Stimulated activated CD8-positive, alpha-beta memory T cell treated with anti-CD3 and anti-CD28 coated beads, Interleukin-15, amount 100 ng/mL, for 48 hours (primary cell): ENCODE data around the gene DNAH17.

ENCODE experiments used
- DNase-seq, 2 donors: peaks; one replicate each; pipeline ENCODE4 v3.0.0-alpha.2; 2020; ENCODE audit warnings: low read depth in 2 of 2

DNAH17 gene

DNA sequence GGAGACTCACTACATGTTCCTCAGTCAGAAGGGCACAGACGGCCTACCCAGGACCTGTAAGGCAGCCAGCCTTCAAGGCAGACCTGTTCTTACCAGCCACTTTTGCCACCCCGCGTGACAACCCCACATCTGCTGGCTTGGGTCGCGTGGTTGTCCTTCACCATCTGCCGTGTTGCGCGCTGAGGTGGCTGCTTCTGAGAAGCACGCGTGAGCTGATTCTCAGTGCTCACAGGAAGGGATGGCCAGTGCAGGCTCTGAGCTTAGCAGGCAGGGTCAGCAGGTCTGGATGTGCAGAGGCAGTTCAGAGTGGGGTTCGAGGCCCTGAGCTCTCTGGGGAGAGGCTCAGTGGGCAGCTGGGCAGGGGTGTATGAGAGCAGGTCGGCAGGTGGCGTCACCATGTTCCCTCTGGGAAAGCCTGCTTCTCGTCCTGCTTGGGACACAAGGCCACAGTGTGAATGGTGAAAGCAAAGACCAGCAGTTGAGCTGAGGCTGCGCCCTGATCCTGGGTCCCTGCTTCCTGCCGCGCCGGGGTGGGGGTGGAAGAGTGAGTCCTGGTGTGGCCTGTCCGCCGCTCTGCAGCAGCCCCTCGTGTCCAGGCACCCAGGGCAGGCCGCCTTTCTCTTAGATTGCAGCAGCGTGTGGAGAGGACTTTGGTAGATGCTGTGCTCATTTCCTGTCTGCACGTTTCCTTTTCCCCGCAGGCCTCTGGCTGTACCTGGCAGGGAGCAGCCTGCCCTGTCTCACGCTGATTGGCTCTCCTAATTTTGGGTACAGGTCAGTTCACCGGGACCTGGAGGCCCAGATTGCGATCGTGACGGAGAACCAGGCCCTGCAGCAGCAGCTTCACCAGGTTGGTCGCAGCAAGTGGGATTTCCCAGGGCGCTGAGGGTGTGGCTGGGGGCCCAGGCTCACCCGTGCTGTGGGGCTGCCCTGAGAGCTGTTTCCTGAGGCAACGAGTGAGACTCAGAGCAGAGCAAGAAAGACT is 162.7 kb downstream of the DNAH17 start:
- DNase-seq = peak; percentile 22 to 41

DNA sequence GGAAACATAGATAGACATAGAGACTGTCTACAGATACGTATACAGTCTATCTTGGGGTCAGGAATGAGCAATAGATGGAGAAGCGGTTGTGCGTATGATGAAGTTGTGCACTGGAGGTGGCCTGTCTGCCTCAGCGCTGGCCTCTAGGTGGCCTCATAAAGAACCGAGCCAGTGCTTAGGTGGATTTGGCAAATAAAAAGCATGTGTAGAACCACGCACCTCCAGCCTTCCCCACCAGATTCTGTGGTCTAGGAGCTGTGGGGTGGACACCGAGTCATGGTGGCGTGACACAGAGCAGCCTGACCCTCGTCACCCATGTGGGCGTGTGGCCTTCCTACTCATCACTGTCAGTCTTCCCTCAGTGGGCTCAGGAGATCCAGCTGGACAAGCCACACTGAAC is 164.8 kb downstream of the DNAH17 start:
- DNase-seq = peak; percentile 34 to 65

DNA sequence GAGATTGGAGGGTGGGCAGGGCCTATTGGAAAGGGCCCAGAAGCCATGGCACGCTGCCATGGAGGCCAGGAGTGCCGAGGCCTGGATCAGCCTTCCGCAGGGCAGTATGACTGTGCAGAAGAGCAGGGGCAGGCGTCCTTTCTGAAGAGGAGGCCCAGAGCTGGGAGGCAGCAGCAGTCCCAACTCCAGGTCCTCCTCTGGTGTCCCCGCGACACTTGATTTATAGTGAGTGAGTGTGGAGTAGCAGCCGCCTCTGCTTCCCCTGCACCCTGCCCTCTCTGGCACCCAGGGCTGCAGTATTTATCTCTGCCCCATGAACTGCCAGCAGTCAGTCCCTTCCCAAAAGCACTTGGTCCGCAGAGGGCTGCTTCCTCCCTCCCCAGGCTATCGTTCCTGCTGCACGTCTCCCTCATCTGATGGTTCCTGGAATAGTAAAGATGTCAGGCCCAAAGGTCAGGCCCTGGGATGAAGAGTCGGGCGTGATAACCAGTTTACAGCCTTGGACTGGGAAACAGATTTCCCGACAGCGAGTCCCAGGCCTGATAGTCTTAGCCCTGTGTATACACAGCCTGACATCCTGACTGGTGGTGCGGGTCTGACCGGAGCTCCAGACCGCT is 165.8 kb downstream of the DNAH17 start:
- no peak for DNase-seq

DNA sequence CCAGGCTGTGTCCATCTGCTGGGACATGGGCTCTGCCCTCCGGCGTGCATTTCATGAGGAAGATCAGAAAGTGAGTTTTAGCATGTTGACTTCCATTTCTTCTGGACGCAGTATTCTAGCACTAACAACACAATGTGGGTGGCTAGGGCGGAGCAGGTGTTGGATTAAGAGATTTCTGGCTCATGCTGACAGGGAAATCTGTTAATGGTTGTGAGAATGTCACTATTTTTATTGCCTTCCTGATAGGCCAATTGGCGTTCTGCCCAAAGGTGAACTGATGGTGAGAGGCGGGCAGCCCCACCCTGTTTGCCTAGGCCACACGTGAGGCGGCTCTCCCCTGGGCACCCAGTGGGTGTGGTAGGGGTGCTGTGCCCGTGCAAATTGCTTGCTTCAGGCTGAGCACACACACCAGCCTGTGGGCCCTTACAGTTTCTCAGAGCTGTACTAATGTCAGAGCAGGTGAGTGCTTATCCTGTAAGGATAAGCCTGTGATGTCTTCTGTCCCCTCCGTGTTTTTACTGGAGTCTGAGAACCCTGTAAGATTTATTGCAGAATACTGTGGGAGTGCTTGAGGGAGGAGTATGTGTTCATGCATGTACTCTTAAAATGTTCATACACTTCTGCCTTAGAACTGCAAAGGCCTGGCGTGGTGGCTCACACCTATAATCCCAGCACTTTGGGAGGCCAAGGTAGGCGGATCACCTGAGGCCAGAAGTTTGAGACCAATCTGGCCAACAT is 167.8 kb downstream of the DNAH17 start:
- DNase-seq = no peak

DNA sequence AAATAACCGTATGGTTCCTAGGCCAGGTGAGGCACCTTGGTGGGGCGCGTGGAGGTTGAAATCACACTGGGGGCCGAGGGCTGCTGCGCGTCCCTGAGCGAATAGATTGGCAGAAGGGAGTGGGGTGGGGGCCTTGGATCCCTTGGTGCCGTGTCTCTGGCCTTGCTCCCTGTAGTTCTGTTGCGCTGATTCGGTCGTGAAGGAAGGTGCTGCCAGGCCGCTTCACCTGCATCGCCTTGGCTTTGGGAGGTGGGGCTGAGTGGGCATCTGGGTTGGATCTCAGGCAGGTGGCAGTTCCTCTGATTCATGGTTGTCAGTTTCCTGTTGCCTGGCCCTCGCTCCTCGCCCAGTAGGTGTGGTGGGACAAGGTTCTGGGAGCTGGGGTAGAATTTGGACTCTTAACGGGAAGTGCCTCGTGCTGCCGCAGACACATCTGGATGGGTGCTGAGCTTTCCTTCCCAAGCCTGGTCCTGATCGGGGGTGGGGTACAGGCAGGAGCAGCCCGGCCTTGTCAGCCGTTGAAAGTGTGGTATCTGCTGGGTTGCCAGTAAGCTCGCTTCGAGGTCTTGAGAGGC is 168.6 kb downstream of the DNAH17 start:
- no peak for DNase-seq

DNA sequence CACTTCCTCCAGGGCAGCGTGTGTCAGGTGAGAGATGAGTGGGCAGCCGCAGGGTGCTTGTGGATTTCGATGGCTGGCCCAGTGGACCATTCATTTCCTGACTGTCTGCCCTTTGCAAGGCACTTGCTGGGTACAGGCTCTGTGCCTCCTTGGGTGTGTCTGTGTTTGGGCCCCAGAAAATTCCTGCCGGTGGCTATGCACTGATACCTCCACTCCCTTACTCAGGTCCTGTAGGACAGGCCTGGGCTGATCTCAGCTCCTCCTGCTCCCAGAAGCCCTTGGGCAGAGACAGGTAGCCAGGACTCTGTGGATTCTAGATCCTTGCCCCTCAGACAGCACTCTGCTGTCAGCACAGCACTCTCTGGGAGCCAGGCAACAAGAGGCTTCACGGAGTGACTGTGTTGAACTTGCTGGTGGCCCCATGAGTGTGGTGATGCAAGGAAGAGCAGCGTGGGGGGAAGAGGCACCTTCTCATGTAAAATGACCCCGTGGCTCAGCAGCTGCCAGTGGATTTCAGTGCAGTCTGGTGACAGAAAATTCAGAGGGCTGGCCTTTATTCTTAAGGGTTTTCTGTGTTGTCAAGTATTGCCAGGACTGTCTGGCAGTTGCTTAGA is 169.7 kb downstream of the DNAH17 start:
- no peak for DNase-seq

DNA sequence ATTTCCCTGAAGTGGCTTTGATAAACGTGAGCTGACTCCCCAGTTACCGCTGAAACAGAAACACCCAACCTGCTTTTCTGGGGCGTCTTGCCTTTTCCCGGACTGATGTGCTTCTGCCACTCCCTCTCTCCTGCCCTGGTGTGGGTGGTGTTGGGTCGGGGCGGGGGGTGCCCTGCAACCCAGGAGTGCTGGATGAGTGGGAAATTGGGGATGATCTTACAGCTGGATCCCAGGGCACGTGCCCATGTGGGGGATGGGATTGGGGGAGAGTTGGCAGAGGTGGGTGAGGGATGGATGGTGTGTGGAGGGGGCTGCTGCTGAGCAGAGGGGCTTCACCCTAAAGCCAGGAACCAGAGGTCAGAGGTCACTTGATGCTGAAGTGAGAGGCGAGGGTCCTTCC is 170.3 kb downstream of the DNAH17 start:
- no peak for DNase-seq

DNA sequence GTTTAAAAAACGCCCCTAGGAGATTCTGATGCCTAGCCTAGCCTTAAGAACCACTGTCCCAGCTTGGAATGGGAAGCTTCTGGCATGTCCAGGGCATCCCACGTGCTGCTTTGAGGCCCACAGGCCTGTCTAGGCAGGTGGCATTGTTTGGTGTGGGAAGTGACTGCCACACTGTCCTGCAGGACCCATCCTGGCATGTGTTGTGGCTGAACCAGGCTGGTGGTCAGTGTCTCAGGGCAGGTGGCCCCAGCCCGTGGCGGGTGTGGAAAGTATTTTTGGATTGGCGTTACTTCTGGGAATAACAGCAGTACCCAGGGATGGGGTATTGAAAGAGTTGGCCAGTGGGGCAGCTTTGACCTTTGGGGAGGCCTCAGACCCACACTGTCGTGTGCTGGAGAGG is 170.8 kb downstream of the DNAH17 start:
- DNase-seq = no peak

DNA sequence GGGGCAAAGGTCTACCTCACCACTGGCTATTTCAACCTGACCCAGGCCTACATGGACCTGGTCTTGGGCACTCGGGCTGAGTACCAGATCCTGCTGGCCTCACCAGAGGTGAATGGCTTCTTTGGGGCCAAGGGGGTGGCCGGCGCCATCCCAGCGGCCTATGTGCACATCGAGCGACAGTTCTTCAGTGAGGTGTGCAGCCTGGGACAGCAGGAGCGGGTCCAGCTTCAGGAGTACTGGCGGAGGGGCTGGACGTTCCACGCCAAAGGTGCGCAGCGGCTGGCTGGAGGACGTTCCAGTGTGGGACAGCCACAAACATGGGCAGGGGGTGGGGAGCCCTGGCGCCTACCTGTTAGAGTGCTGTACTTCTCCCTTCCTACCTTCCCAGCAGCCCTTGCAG is 173.4 kb downstream of the DNAH17 start:
- no peak for DNase-seq

DNA sequence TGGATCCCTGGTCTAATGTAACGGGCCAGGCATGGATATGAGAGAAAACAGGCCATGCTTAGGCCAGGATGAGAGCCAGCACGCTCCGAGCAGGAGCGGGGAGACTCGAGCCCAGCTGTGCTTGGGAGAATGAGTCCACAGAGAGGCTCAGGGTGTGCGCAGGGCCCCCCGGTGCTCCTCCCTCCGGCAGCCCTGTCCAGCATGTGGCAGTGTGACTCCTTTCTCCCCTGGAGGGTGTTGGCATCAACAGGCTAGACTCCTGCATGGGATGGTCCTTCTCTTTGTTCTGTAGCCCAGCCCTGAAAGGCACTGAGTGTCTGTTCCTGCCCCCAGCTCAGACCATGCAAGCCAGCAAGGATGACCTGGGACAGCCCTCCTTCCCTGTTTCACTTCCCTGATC is 175.3 kb downstream of the DNAH17 start:
- DNase-seq = no peak

DNA sequence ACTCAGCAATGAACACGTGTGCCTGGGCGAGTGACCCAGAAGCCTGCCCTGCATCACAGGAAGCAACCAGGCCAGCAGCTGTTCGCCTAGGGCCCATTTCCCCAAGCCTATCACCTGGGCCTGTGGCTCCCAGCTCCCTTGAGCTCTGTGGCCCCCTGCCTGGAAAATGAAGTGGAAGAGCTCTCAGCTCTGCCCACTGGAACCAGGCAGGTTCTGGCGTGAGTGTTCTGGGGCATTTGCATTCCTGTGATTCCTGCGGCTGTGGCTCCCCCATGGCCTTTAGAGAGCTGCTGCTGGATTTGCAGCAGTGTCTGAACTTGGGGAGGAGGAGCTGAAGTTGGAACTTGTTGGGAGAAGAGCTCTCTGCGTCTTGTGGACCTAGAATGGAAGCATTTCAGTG is 175.9 kb downstream of the DNAH17 start:
- no peak for DNase-seq

DNA sequence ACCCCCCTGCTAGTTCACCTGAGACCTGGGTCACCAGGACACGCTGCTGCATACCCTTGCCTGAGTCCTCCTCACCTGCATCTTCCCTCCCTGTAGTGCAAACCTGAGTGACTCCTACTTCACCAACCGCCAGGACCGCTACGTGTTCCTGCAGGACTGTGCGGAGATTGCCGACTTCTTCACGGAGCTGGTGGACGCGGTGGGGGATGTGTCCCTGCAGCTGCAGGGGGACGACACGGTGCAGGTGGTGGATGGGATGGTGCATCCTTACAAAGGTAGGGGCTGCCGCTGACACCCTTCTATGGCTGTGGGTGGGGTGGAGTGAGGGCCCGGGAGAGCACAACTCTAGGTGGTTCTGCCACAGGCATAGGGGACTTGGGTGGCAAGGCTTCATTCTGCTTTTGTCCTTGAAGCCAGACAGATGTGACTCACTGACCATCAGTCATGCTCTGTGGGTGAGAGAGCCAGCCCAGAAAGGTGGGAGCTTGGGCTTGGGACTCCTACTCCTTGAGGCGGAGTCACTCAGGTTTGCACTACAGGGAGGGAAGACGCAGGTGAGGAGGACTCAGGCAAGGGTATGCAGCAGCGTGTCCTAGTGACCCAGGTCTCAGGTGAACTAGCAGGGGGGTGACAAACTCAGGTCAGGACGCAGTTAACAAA is 176.5 kb downstream of the DNAH17 start:
- DNase-seq = no peak

DNA sequence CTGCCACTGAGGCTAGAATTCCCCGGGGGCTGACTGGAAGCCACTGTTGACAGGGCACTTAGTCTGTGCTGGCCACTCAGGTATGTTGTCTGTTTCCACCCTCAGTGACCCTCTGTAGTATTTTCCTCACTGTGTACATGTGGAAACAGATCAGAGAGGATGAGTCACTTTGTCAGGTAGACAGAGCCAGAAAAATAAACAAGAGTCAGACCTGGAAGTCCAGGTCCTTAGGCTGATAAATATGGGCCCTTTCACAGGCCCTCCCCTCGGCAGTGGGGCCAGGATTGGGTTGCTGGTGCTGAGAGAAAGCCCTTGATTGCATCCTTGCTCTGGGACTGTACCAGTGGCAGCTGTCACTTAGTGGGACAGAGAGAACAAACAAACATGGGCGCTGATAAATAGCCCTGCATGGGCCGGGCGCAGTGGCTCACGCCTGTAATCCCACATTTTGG is 177.5 kb downstream of the DNAH17 start:
- no peak for DNase-seq

DNA sequence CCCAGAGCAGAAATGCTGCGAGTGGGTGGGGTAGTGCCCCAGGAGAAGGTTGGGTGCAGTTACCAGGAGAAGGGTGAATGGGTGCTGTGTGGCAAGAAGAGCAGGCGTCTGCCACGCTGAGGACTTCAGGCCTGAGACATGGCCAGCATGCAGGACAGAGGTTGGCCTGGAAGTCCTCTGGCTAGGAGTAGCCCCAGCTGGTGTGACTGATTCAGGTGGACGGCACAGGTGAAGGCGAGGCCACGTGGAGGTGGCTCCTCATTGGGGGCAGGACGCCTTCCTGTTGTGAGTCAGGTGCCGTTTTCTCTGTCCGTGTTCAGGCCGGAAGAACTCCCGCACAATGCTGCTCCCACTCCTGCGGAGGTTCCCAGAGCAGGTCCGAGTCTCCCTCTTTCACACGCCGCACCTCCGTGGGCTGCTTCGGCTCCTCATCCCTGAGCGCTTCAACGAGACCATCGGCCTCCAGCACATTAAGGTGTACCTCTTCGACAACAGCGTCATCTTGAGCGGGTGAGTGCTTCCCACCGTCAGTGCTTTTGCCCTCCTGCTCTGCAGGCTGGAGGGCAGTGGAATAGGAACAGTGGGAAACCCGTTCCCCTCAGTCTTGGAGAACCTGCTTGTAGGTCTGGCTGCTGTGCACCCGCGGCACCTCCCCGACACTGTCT is 178.0 kb downstream of the DNAH17 start:
- no peak for DNase-seq

DNA sequence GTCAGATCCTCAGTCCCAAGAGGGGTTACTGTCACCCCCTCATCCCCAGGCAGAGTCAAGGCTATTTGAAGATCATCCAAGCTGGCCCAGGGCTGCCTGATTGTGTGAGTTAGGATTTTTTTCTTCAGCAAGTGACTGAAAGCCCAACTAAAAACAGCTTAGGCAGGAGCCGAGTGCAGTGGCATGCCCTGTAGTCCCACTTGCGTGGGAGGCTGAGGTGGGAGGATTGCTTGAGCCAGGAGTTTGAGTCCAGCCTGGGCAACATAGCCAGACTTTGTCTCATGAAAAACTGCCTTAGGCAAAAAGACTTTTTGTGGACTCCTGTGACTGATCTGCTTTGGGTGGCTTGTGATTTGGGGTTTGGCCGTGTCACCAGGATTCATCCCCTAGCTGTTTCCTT is 178.8 kb downstream of the DNAH17 start:
- DNase-seq = no peak

DNA sequence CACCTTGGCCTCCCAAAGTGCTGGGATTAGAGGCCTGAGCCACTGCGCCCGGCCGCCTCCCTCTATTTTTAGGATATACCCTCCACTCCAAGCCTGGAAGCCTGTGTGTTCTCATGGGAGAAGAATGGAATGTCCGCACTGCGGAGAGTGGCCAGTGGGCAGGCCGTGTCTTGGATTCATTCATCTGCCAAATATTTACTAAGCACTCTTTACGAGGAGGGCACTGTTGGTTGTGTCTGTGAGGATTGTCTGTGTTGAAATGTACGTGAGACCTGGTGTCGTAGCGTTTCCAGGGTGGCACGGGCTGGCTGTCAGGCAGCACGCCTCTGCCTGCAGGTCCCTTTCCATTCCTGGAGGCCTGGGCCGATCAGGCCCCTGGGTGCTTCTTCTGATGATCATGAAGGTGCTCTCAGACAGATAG is 179.5 kb downstream of the DNAH17 start:
- DNase-seq = no peak

DNA sequence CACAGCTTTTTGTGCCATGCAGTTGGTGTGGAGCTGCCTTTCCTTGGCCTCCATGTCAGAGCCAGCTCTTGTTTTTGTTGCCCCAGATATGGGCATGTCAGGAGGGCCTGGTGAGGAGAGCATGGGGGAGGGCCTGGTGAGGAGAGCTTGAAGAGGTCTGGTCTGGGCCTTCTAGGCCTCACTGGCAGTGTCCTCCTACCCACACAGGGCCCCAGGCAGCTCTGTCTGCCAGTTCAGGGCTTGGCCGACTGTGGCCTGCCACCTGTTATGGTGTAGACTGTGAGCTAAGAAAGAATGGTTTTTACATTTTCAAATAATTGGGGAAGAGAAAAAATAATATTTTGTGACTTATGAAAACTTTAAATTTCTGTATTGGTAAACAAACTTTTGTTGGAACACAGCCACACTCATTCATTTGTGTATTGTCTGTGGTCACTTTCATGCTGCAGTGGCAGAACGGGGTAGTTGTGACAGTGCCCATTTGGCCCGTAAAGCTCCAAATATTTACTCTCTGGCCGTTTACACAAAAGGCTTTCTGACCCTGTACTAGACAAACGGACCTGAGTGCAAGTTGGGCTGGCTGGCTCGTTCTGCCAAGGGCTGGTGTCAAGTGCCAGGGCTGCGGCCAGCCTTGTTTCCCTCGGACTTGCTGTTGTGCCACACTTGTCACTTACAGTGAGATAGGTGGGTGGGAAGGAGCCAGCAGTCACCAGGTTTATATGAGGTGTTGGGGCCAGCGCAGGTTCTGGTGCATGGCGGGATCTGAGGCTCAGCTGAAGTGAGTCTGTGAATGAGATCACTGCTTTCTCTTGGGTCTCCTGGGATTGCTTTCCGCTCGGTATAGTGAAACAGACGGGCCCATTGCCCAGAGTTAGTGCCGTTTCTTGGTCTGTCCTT is 180.5 kb downstream of the DNAH17 start:
- no peak for DNase-seq

DNA sequence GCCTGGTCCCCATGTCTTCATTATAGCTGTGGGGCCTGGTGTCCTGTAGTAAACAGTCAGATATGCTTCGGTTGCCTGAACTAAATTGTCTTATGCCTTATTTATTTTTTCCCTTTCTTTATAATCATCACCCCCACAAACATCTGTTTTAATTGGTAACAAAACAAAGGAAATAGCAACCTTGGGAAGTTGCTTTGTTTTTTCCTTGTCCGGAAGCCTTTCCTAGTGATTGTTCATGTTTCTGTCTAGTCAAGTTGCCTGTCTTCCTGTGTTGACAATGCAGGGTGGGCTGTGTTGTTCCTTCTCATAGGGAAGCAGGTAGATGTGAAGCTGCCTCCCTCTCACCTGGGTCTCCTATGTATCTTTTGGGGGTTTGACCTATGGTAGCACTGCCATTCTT is 182.0 kb downstream of the DNAH17 start:
- DNase-seq = no peak

DNA sequence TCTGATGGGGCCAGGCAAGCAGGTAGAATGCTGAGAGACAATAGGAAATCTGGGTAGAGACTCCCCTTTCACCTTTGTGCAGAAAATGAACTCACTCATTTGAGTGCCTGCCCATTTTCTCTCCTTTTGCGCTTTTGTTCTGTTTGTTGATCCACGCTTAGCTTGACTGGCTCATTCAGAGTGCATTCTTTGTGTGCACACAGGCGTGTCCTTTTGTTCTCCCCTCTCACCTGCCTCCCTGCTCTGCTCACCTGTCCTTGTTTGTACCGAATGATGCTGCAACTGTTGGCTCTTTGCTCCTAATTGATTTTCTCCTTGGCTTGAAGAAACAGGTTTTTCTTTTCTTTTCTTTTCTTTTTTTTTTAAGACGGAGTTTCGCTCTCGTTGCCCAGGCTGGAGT is 183.0 kb downstream of the DNAH17 start:
- DNase-seq = no peak

DNA sequence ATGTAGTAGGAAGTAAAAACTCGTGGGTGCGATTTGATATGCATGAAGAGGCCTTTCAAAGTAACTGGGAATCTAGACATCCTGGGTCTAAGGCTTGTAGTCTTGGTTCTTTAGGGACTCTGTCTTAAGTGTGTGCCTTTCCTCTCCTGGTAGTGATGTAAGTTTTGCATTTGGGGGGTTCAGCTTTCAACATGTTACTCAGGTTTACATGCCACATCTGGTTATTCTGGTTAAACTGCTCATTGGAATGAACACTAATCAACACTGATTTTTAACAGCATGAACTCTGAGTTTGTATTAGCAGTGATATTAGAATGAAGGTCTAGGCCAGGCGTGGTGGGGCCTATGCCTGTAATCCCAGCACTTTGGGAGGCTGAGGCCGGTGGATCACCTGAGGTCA is 183.6 kb downstream of the DNAH17 start:
- no peak for DNase-seq
